Measurements from ENCODE around the gene TRPV6. TPM values are rescaled to one million over a fixed set of nuclear protein-coding genes. Genes with fewer than 3 reads are reported as not detected.

Gene TRPV6
- total and polyA plus RNA-seq, 4 experiments from 2014 or later: 0.09 TPM; not detected in 3

DNA sequence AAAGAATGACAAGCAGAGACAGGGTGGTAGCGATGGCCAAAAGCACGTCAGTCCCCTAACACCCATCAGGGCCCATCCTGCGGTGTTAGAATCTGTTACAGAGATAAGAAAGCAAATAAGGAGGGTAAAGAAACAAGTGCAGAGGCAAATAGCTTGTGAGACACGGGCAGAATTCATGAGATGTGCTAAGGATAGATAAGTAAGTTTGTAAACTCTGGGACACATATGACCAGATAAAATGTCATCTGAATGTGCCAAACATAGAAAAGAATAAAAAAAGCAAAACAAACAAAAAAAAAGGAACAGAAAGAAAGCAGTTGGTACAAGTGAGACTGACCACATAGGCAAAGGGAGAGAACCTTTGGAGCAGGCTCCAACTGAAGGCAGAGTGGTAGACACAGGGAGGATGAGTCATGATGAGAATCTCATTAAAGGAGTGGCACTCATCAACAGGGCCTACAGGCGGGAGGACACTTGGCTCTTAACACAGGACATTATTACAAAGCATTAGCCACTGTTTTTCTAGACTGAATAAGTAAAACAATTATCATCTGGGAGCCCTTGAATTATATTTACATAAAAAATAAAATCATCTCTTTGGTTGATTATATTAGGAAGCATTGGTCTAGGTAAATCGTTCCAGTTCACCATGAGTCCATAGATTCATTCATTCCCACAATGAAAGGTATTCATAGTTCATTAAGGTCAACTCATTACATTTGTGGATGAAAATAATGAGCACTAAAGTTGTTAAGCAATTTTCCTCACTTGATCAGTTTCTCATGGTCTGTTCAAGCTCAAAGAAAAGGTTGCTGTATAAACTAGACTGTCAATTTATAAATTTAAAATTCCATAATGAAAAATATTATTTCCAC lies 52.1 kb downstream of the TRPV6 start:
- Mint-ChIP-seq H3K27ac (peak overlapping the region in 2 of 7 donors; percentile 5 to 30), H3K4me1 (peaks cover 6 to 11% (median 6%) of the 10 kb centered on the region in 4 donors), H3K27me3 (no peaks in the 10 kb centered on the region), H3K4me3 (no peak overlapping the region), H3K9me3 (no peaks in the 10 kb centered on the region), H3K36me3 (no peaks in the 10 kb centered on the region)
- no peaks in the 10 kb centered on the region for H3K9me3 ChIP-seq (ENCODE audit: control insufficient read depth in 1 of 2, low read length in 2 of 2)
- no peak overlapping the region for H3K27ac ChIP-seq (ENCODE audit: low read depth, low read length)
- no peak overlapping the region for H3K4me3 ChIP-seq (ENCODE audit: low read length in 2 of 2)
- CTCF ChIA-PET (ENCODE audit: partially characterized antibody): interaction anchor here (1.4 kb wide), 1 partner anchor 15 kb away, joined by 3 read pairs; no protein-coding TSS in a partner anchor
- intact Hi-C loops (cut with micrococcal nuclease): loop anchor here (2.0 kb wide), 1 partner anchor 21 kb away; the partner anchor contains the start of gene EPHB6
- no peak for DNase-seq
- H3K36me3 ChIP-seq (ENCODE audit: insufficient read depth, low read length): no peaks in the 10 kb centered on the region
- H3K4me1 ChIP-seq (ENCODE audit: insufficient read depth, low read length): no peaks in the 10 kb centered on the region
- H3K27me3 ChIP-seq (ENCODE audit: insufficient read depth, low read length): no peaks in the 10 kb centered on the region
- POLR2A ChIA-PET (ENCODE audit: partially characterized antibody): no interaction called here

DNA sequence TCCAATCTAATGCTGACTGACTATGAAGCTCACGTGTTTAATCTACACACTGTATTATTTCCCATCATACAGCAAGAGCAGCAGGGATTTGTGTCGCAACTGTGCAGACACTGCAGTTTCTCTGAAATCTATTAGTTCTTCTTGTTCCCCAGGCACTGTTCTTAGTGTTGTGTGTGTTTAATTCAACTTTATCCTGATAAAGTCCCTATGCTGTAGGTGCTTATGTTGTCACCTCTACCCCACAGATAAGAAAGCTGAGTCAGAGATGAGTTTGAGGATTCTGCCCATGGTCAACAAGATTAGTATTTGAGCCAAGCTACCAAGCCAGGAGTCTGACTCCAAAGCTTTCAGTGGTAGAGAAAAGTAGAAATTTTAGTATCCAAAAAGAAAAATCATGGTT lies 53.1 kb downstream of the TRPV6 start:
- Mint-ChIP-seq H3K4me1 (peaks cover 6 to 11% (median 6%) of the 10 kb centered on the region in 4 donors), H3K36me3 (no peaks in the 10 kb centered on the region), H3K9me3 (no peaks in the 10 kb centered on the region), H3K27ac (no peak overlapping the region), H3K27me3 (no peaks in the 10 kb centered on the region), H3K4me3 (no peak overlapping the region)
- Histone ChIP-seq H3K27me3 (ENCODE audit: insufficient read depth, low read length) (no peaks in the 10 kb centered on the region), H3K36me3 (ENCODE audit: insufficient read depth, low read length) (no peaks in the 10 kb centered on the region), H3K9me3 (ENCODE audit: control insufficient read depth in 1 of 2, low read length in 2 of 2) (no peaks in the 10 kb centered on the region), H3K27ac (ENCODE audit: low read depth, low read length) (no peak overlapping the region), H3K4me3 (ENCODE audit: low read length in 2 of 2) (no peak overlapping the region), H3K4me1 (ENCODE audit: insufficient read depth, low read length) (no peaks in the 10 kb centered on the region)
- DNase-seq: no peak
- CTCF ChIA-PET (ENCODE audit: partially characterized antibody): interaction anchor here (0.6 to 1.4 kb wide), 3 partner anchors 14 to 316 kb away, joined by 3 read pairs; no protein-coding TSS in a partner anchor
- intact Hi-C loops (cut with micrococcal nuclease): no loop called here
- POLR2A ChIA-PET (ENCODE audit: partially characterized antibody): interaction anchor here (1.4 kb wide), 1 partner anchor 21 kb away, joined by 7 read pairs; no protein-coding TSS in a partner anchor

GRCh38 chr7:142827951-142828500 lies 57.5 kb downstream of the TRPV6 start:
- ChIA-PET CTCF (ENCODE audit: partially characterized antibody) (interaction anchor here (0.6 to 1.3 kb wide), 2 partner anchors 10 to 16 kb away, joined by 3 read pairs; no protein-coding TSS in a partner anchor), POLR2A (ENCODE audit: partially characterized antibody) (interaction anchor here (0.7 to 1.4 kb wide), 3 partner anchors 15 to 39 kb away, joined by 3 to 6 read pairs (median 4); no protein-coding TSS in a partner anchor)
- no peak overlapping the region for H3K4me3 Mint-ChIP-seq
- intact Hi-C loops (cut with micrococcal nuclease): no loop called here
- no peaks in the 10 kb centered on the region for H3K27me3 ChIP-seq (ENCODE audit: insufficient read depth, low read length)
- peaks cover 1 to 3% of the 10 kb centered on the region in 2 donors for H3K36me3 Mint-ChIP-seq
- H3K27ac Mint-ChIP-seq: no peak overlapping the region
- H3K4me1 Mint-ChIP-seq: no peaks in the 10 kb centered on the region
- H3K36me3 ChIP-seq (ENCODE audit: insufficient read depth, low read length): no peaks in the 10 kb centered on the region
- H3K9me3 Mint-ChIP-seq: peaks cover 0 to 15% (median 5%) of the 10 kb centered on the region in 8 donors
- DNase-seq: no peak
- H3K4me1 ChIP-seq (ENCODE audit: insufficient read depth, low read length): no peaks in the 10 kb centered on the region
- no peak overlapping the region for H3K4me3 ChIP-seq (ENCODE audit: low read length in 2 of 2)
- peaks cover 3% of the 10 kb centered on the region in 2 donors for H3K27me3 Mint-ChIP-seq
- no peak overlapping the region for H3K27ac ChIP-seq (ENCODE audit: low read depth, low read length)
- H3K9me3 ChIP-seq (ENCODE audit: control insufficient read depth in 1 of 2, low read length in 2 of 2): no peaks in the 10 kb centered on the region

DNA sequence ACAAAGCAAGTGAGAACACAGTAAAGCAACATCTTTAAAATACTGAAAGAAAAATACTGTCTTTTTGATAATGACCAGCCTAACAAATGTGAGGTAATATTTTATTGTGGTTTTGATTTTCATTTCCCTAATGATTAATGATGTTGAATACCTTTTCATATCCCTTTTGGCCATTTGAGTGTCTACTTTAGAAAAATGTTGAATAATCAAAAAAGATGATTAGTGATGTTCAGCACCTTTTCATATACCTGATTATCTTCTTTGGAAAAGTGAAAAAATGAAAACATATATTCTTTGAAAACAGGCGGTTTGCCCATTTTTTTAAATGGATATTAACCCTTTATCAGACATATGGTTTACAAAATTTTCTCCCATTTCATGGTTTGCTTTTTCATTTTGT lies 62.8 kb downstream of the TRPV6 start:
- peaks cover 8 to 16% of the 10 kb centered on the region in 2 donors for H3K27me3 Mint-ChIP-seq
- H3K4me3 Mint-ChIP-seq: no peak overlapping the region
- intact Hi-C loops (cut with micrococcal nuclease): no loop called here
- no peaks in the 10 kb centered on the region for H3K27me3 ChIP-seq (ENCODE audit: insufficient read depth, low read length)
- no peak overlapping the region for H3K27ac ChIP-seq (ENCODE audit: low read depth, low read length)
- H3K4me1 ChIP-seq (ENCODE audit: insufficient read depth, low read length): no peaks in the 10 kb centered on the region
- peaks cover 2 to 11% (median 4%) of the 10 kb centered on the region in 4 donors for H3K4me1 Mint-ChIP-seq
- no peak for DNase-seq
- H3K9me3 Mint-ChIP-seq: peaks cover 0 to 19% (median 7%) of the 10 kb centered on the region in 8 donors
- no peak overlapping the region for H3K4me3 ChIP-seq (ENCODE audit: low read length in 2 of 2)
- H3K36me3 Mint-ChIP-seq: peaks cover 1 to 7% of the 10 kb centered on the region in 2 donors
- ChIA-PET CTCF (ENCODE audit: partially characterized antibody) (no interaction called here), POLR2A (ENCODE audit: partially characterized antibody) (interaction anchor here (31.0 kb wide), 1 partner anchor 26 kb away, joined by 6843 read pairs; no protein-coding TSS in a partner anchor)
- H3K36me3 ChIP-seq (ENCODE audit: insufficient read depth, low read length): no peaks in the 10 kb centered on the region
- no peak overlapping the region for H3K27ac Mint-ChIP-seq
- no peaks in the 10 kb centered on the region for H3K9me3 ChIP-seq (ENCODE audit: control insufficient read depth in 1 of 2, low read length in 2 of 2)

Other genes starting within 250 kb of the TRPV6 start
- gene PRSS1, start 136.3 kb downstream of the TRPV6 start, total RNA-seq: under 1 TPM in 1 of 2 experiments, not detected in 1; 0.44 TPM
- gene PRSS1, start 136.3 kb downstream of the TRPV6 start, polyA plus RNA-seq: not detected
- gene PRSS2, start 114.8 kb downstream of the TRPV6 start, total RNA-seq: not detected
- not detected for gene PRSS2, start 114.8 kb downstream of the TRPV6 start, polyA plus RNA-seq
- gene EPHB6, start 30.7 kb downstream of the TRPV6 start, total RNA-seq: 10 to 100 TPM; 48.4 to 65.0 TPM
- gene EPHB6, start 30.7 kb downstream of the TRPV6 start, polyA plus RNA-seq: 10 to 100 TPM; 14.2 to 27.4 TPM
- not detected for gene TRPV5, start 48.0 kb upstream of the TRPV6 start, total RNA-seq
- not detected for gene TRPV5, start 48.0 kb upstream of the TRPV6 start, polyA plus RNA-seq
- gene LLCFC1, start 53.7 kb upstream of the TRPV6 start, total RNA-seq: not detected
- gene LLCFC1, start 53.7 kb upstream of the TRPV6 start, polyA plus RNA-seq: not detected
- under 1 TPM; 0.20 to 0.61 TPM for gene KEL, start 76.6 kb upstream of the TRPV6 start, total RNA-seq
- gene KEL, start 76.6 kb upstream of the TRPV6 start, polyA plus RNA-seq: not detected
- not detected for gene OR9A2, start 141.4 kb upstream of the TRPV6 start, total RNA-seq
- gene OR9A2, start 141.4 kb upstream of the TRPV6 start, polyA plus RNA-seq: not detected
- gene OR6V1, start 166.6 kb upstream of the TRPV6 start, total RNA-seq: not detected
- gene OR6V1, start 166.6 kb upstream of the TRPV6 start, polyA plus RNA-seq: not detected
- not detected for gene PIP, start 246.3 kb upstream of the TRPV6 start, total RNA-seq
- not detected for gene PIP, start 246.3 kb upstream of the TRPV6 start, polyA plus RNA-seq